H1 (cell line): ENCODE measurements around the gene TRABD2A. TPM values are rescaled to one million over a fixed set of nuclear protein-coding genes. Genes with fewer than 3 reads are reported as not detected.

Experiments
- GABPA ChIP-seq: IDR thresholded peaks from 2 replicates; pipeline ENCODE4 v1.6.1; 2011; ENCODE audit warnings: mild to moderate bottlenecking, low read length, moderate library complexity, borderline replicate concordance; ENCODE audit not compliant: insufficient read depth
- SP4 ChIP-seq: IDR thresholded peaks from 2 replicates; pipeline ENCODE4 v1.6.1; 2012; ENCODE audit warnings: low read length, inconsistent platforms
- TCF12 ChIP-seq: IDR thresholded peaks from 2 replicates; pipeline ENCODE4 v1.6.1; 2011; ENCODE audit warnings: low read depth, mild to moderate bottlenecking, low read length
- polyA plus RNA-seq, 7 experiments: library from polyadenylated mRNA; depleted of rRNA in 3 of 7; stranded (reverse) in 5 of 7; unstranded in 2 of 7; fragments of >200 nt in 5 of 7; fragments of 200-250 nt in 2 of 7; gene quantifications; 1 replicate in 5 of 7; 2 replicates in 1 of 7; 4 replicates in 1 of 7; pipeline versions ENCODE4 v1.2.1 to v1.2.3, GENCODE V29; 2011 to 2013; ENCODE audit warnings: missing spikeins in 2 of 7, mixed read lengths in 2 of 7
- total RNA-seq: library from RNA; stranded (reverse); fragmentation: NEBNext Ultra II Directional; extraction: Animal tissue kit (Norgen Biotek cat#: 25700); gene quantifications from 2 replicates; pipeline ENCODE4 v1.2.1, GENCODE V29; 2021

Gene TRABD2A
- total and polyA plus RNA-seq, 2 of the 8 experiments (the other 6 are each of a cell fraction or from before 2014, with no cell fraction given) = 17.3 to 18.6 TPM

DNA sequence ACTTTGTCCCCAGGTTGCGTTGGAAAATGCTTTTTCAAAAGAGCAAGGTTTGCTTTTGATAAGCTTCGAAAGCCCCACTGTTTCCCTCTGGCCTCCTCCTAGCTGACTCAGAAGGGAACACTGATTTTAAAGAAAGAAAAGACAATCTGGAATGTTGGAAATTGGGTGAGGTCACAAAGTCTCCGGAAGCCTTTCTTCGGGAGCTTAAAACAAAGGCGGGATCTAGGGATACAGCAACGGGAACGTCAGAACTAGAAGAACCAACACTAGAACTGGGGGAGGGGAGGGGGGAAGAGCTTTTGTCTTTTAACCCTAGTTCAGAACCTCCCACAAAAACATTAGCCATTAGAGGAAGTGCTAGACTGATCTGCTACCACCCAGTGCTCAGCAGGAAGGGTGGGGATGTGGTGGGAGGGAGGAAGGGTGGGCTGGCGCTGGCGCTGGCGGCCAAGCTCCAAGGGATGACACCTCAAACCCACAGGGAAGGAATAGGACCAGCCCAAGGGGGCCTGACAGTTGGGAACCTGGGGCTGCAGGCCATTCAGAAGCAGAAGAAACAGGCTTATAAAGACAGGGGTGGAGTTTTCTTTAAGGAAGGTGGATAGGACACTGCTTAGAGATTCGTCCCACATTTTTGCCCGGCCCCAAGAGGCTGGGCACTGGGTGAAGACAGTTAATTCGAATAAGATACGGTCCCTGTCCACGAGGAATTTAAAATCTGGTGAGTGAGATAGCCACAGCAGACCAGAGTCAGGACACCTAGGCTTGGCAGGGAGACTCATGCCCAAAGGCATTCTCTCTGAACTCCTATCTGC, 26.2 kb upstream of the TRABD2A start (continued):
- TF ChIP-seq GABPA = no peak
- no peak for TF ChIP-seq TCF12
- no peak for TF ChIP-seq SP4
- TF ChIP-seq, all 59 proteins: peak for 7
